HCT116 (cell line): Measurements from ENCODE around the gene CT47C1. TPM values are rescaled to one million over a fixed set of nuclear protein-coding genes. Genes with fewer than 3 reads are reported as not detected.

Source experiments
- ATAC-seq: fragments of 200-7000 bp; cut with Tn5 transposase; 2 replicates; pipeline ENCODE4 v1.9.1; 2020; ENCODE audit warnings: mild to moderate bottlenecking, moderate library complexity
- Bru-seq: library from RNA; stranded (reverse); fragments of 400-500 nt; gene quantifications from one replicate; lab custom pipeline; 2021; lab: Mats Ljungman, UMichigan
- BruChase-seq, 2 experiments: library from RNA; stranded (reverse); fragments of 400-500 nt; gene quantifications; one replicate each; lab custom pipeline; 2021; lab: Mats Ljungman, UMichigan
- BruUV-seq: library from RNA; stranded (reverse); fragments of 400-500 nt; replicated peaks from 2 replicates; lab custom pipeline; 2021; lab: Mats Ljungman, UMichigan
- CTCF ChIA-PET: fragments of 300-600 bp; sonication (Branson Sonifier 250); formaldehyde crosslinking; loops from one replicate; lab custom pipeline; 2021; ENCODE audit warnings: antibody characterized with exemption; lab: Charles Lee
- POLR2A ChIA-PET: fragments of 300-600, 350-600 bp; sonication (Branson Sonifier 250); formaldehyde crosslinking; loops from one replicate; lab custom pipeline; 2021; ENCODE audit warnings: antibody characterized with exemption; lab: Charles Lee
- RAD21 ChIA-PET, 2 experiments: fragments of 300-600 bp; sonication (Branson Sonifier 250); formaldehyde crosslinking; loops; one replicate each; lab custom pipeline; 2023; ENCODE audit warnings: low total read pairs in 2 of 2; ENCODE audit not compliant: uncharacterized antibody in 2 of 2, unreplicated experiment in 2 of 2, low non-redundant PET in 1 of 2; lab: Charles Lee
- DNase-seq: peaks from one replicate; pipeline ENCODE4 v3.0.0-alpha.2; 2010; ENCODE audit warnings: low read depth, low spot score
- H2AFZ ChIP-seq: fragments of 200-600 bp; shearing (Covaris generic), sonication (generic); 2 replicates; pipeline ENCODE4 v1.6.1; 2017; ENCODE audit warnings: low read depth, mixed run types, mixed read lengths, antibody characterized with exemption, low read length; ENCODE audit not compliant: poor library complexity, severe bottlenecking
- H3K27ac ChIP-seq: 2 replicates; pipeline ENCODE4 v1.5.1; 2012; ENCODE audit warnings: low read depth, low read length
- H3K27me3 ChIP-seq: fragments of 200-600 bp; sonication (generic); 2 replicates; pipeline ENCODE4 v1.6.1; 2016; ENCODE audit warnings: mixed run types, low read length, mixed read lengths; ENCODE audit not compliant: insufficient read depth
- H3K36me3 ChIP-seq, 2 experiments: fragments of 200-500 bp in 1 of 2; fragments of 200-600 bp in 1 of 2; sonication (Bioruptor generic) in 1 of 2; sonication (generic) in 1 of 2; 2 replicates each; pipeline versions ENCODE4 v1.5.1 to v1.6.1; 2014 to 2016; ENCODE audit warnings: low read length in 2 of 2, inconsistent platforms in 1 of 2, mixed read lengths in 1 of 2, mixed run types in 1 of 2; ENCODE audit not compliant: insufficient read depth in 2 of 2, control insufficient read depth in 1 of 2
- H3K4me1 ChIP-seq, 2 experiments: fragments of 200-600 bp in 1 of 2; sonication (generic) in 1 of 2; 2 replicates each; pipeline versions ENCODE4 v1.5.1 to v1.6.1; 2012 to 2017; ENCODE audit warnings: low read length in 2 of 2, inconsistent platforms in 1 of 2, mild to moderate bottlenecking in 1 of 2, mixed read lengths in 1 of 2, mixed run types in 1 of 2, moderate library complexity in 1 of 2; ENCODE audit not compliant: insufficient read depth in 2 of 2, control insufficient read depth in 1 of 2
- H3K4me2 ChIP-seq: fragments of 200-600 bp; sonication (generic); 2 replicates; pipeline ENCODE4 v1.6.1; 2017; ENCODE audit warnings: mixed run types, low read length, mixed read lengths
- H3K4me3 ChIP-seq, 2 experiments: fragments of 200-600 bp in 1 of 2; sonication (generic) in 1 of 2; replicated peaks in 1 of 2; 2 replicates each; pipeline ENCODE4 v1.5.1; 2011 to 2016; ENCODE audit warnings: low read length in 2 of 2, control low read depth in 1 of 2, low read depth in 1 of 2, mild to moderate bottlenecking in 1 of 2, mixed read lengths in 1 of 2, mixed run types in 1 of 2
- H3K79me2 ChIP-seq: fragments of 200-600 bp; sonication (generic); 2 replicates; pipeline ENCODE4 v1.6.1; 2017; ENCODE audit warnings: mild to moderate bottlenecking, mixed run types, low read length, moderate library complexity, mixed read lengths; ENCODE audit not compliant: insufficient read depth
- H3K9ac ChIP-seq: fragments of 200-600 bp; sonication (generic); 2 replicates; pipeline ENCODE4 v1.6.1; 2016; ENCODE audit warnings: low read length, mixed read lengths
- H3K9me2 ChIP-seq: fragments of 200-600 bp; sonication (generic), shearing (Covaris generic); 2 replicates; pipeline ENCODE4 v1.6.1; 2017; ENCODE audit warnings: mixed run types, mild to moderate bottlenecking, moderate library complexity; ENCODE audit not compliant: insufficient read depth
- H3K9me3 ChIP-seq, 2 experiments: fragments of 200-500 bp in 1 of 2; fragments of 200-600 bp in 1 of 2; sonication (Bioruptor generic) in 1 of 2; sonication (generic) in 1 of 2; 2 replicates each; pipeline ENCODE4 v1.6.1; 2014 to 2017; ENCODE audit warnings: low read length in 2 of 2, mixed read lengths in 2 of 2, inconsistent platforms in 1 of 2, low read depth in 1 of 2, mild to moderate bottlenecking in 1 of 2, mixed run types in 1 of 2, moderate library complexity in 1 of 2; ENCODE audit not compliant: control insufficient read depth in 1 of 2, insufficient read depth in 1 of 2
- H4K20me1 ChIP-seq: fragments of 200-600 bp; sonication (generic), shearing (Covaris generic); 2 replicates; pipeline ENCODE4 v1.6.1; 2017; ENCODE audit warnings: mixed run types, mild to moderate bottlenecking, moderate library complexity; ENCODE audit not compliant: insufficient read depth
- ATF3 ChIP-seq: IDR thresholded peaks from 2 replicates; pipeline ENCODE4 v1.6.1; 2012
- CBX3 ChIP-seq: IDR thresholded peaks from 2 replicates; pipeline ENCODE4 v1.6.1; 2012; ENCODE audit warnings: low read depth
- CTCF ChIP-seq, 3 experiments: fragments of 200-600 bp in 1 of 3; sonication (generic) in 1 of 3; IDR thresholded peaks in 2 of 3; conservative IDR thresholded peaks in 1 of 3; 2 replicates each; pipeline ENCODE4 v1.5.1; 2012 to 2017; ENCODE audit warnings: low read depth in 2 of 3, low read length in 2 of 3, antibody characterized with exemption in 1 of 3, borderline replicate concordance in 1 of 3, control low read depth in 1 of 3, mild to moderate bottlenecking in 1 of 3, mixed read lengths in 1 of 3, mixed run types in 1 of 3, moderate library complexity in 1 of 3; ENCODE audit not compliant: insufficient read depth in 1 of 3
- EGR1 ChIP-seq: IDR thresholded peaks from 2 replicates; pipeline ENCODE4 v1.6.1; 2012; ENCODE audit warnings: low read depth
- ELF1 ChIP-seq: IDR thresholded peaks from 2 replicates; pipeline ENCODE4 v1.6.1; 2012; ENCODE audit warnings: low read depth, borderline replicate concordance
- EZH2 ChIP-seq: fragments of 200-600 bp; sonication (generic); IDR thresholded peaks from 2 replicates; pipeline ENCODE4 v1.6.1; 2017; ENCODE audit warnings: antibody characterized with exemption, mixed run types
- EZH2phosphoT487 ChIP-seq: fragments of 200-600 bp; IDR thresholded peaks from 2 replicates; pipeline ENCODE4 v1.6.1; 2018; ENCODE audit warnings: antibody characterized with exemption, borderline replicate concordance
- FOSL1 ChIP-seq: IDR thresholded peaks from 2 replicates; pipeline ENCODE4 v1.6.1; 2012; ENCODE audit warnings: low read depth
- JUND ChIP-seq: IDR thresholded peaks from 2 replicates; pipeline ENCODE4 v1.6.1; 2012
- REST ChIP-seq: IDR thresholded peaks from 2 replicates; pipeline ENCODE4 v1.6.1; 2012; ENCODE audit warnings: low read depth
- SIN3A ChIP-seq: IDR thresholded peaks from 2 replicates; pipeline ENCODE4 v1.6.1; 2012; ENCODE audit warnings: low read depth
- SP1 ChIP-seq: IDR thresholded peaks from 2 replicates; pipeline ENCODE4 v1.6.1; 2012; ENCODE audit warnings: low read depth
- SRF ChIP-seq: IDR thresholded peaks from 2 replicates; pipeline ENCODE4 v1.6.1; 2012; ENCODE audit warnings: low read depth
- TCF7L2 ChIP-seq: IDR thresholded peaks from 2 replicates; pipeline ENCODE4 v1.7.0; 2011; ENCODE audit warnings: borderline replicate concordance, inconsistent platforms; ENCODE audit not compliant: insufficient read depth, insufficient read length; ENCODE audit errors: extremely low read depth
- ZFX ChIP-seq: fragments of 450-650 bp; IDR thresholded peaks from 2 replicates; pipeline ENCODE4 v1.6.1; 2017
- ZNF274 ChIP-seq: fragments of 200-500 bp; sonication (Bioruptor generic); IDR thresholded peaks from 2 replicates; pipeline ENCODE4 v1.6.1; 2014; ENCODE audit warnings: mild to moderate bottlenecking, low read depth, low read length, inconsistent platforms
- intact Hi-C: fragments of 100-400 bp; cut with micrococcal nuclease; formaldehyde crosslinking; loops from 2 replicates; pipeline ENCODE4 v1.10.0; 2022
- long read RNA-seq: library from polyadenylated mRNA; unstranded; transcript quantifications from one replicate; pipeline ENCODE4 v2.0.0, GENCODE V29; 2021; ENCODE audit not compliant: unreplicated experiment
- polyA plus RNA-seq: library from polyadenylated mRNA; unstranded; fragments of >200 nt; gene quantifications from 2 replicates; pipeline ENCODE4 v1.2.1, GENCODE V29; 2012; ENCODE audit warnings: missing spikeins
- total RNA-seq: library from RNA; stranded (reverse); gene quantifications from one replicate; pipeline ENCODE4 v1.2.1, GENCODE V29; 2021; ENCODE audit not compliant: unreplicated experiment

CT47C1 gene
- not detected for total RNA-seq
- not detected in 2 replicates for polyA plus RNA-seq
- not detected for Bru-seq, nascent RNA
- not detected for BruChase-seq, experiment 1, labeled RNA remaining after a 6-hour chase
- not detected for BruChase-seq, experiment 2, labeled RNA remaining after a 2-hour chase
- long read RNA-seq, result 0 reads

GRCh38 chrX:119072744-119073143, at the start of gene CT47C1:
TSS of gene CT47C1 (plus strand) at chrX:119072993. CDS start at chrX:119073226, 233 bp downstream.
- ChIA-PET RAD21 (no interaction called here), POLR2A (no interaction called here), CTCF (no interaction called here)
- no peak within 1 kb of the TSS for H3K4me2 ChIP-seq
- no peak for DNase-seq
- H3K4me3 ChIP-seq, result no peak within 1 kb of the TSS
- no peaks in the 10 kb centered on the region for H3K79me2 ChIP-seq
- H3K36me3 ChIP-seq, result no peaks in the 10 kb centered on the region
- no peak within 1 kb of the TSS for H3K27ac ChIP-seq
- TF ChIP-seq EGR1 (no peak), ATF3 (no peak)
- H3K9me3 ChIP-seq, result no peaks in the 10 kb centered on the region
- no peak within 1 kb of the TSS for H2AFZ ChIP-seq
- no peaks in the 10 kb centered on the region for H4K20me1 ChIP-seq
- no peak for ATAC-seq
- H3K4me1 ChIP-seq, result no peaks in the 10 kb centered on the region
- no TSS peak for BruUV-seq
- no peaks in the 10 kb centered on the region for H3K27me3 ChIP-seq
- no peaks in the 10 kb centered on the region for H3K9me2 ChIP-seq
- intact Hi-C loops, result no loop called here
- H3K9ac ChIP-seq, result no peak within 1 kb of the TSS

GRCh38 chrX:119025900-119026299, 46.9 kb upstream of the CT47C1 start:
- H2AFZ ChIP-seq, result no peak overlapping the region
- no peak for DNase-seq
- H3K9me2 ChIP-seq, result no peaks in the 10 kb centered on the region
- BruUV-seq, result no TSS peak
- no peaks in the 10 kb centered on the region for H3K9me3 ChIP-seq
- RAD21 ChIA-PET, result no interaction called here
- no peaks in the 10 kb centered on the region for H4K20me1 ChIP-seq
- no peaks in the 10 kb centered on the region for H3K4me1 ChIP-seq
- H3K27me3 ChIP-seq, result no peaks in the 10 kb centered on the region
- no peak overlapping the region for H3K9ac ChIP-seq
- intact Hi-C loops, result no loop called here
- H3K36me3 ChIP-seq, result no peaks in the 10 kb centered on the region
- H3K79me2 ChIP-seq, result no peaks in the 10 kb centered on the region
- CTCF ChIA-PET, result no interaction called here
- H3K27ac ChIP-seq, result no peak overlapping the region
- no peak overlapping the region for H3K4me3 ChIP-seq
- POLR2A ChIA-PET, result no interaction called here
- ATAC-seq, result no peak
- no peak overlapping the region for H3K4me2 ChIP-seq
- no peak for TF ChIP-seq ELF1
- TF ChIP-seq CTCF (IDR thresholded peaks at IDR 0.05 in 2 of 3, conservative IDR thresholded peaks at IDR 0.05 in 1 of 3; ENCODE audit: borderline replicate concordance in 1 of 3, insufficient read depth in 1 of 3, low read depth in 2 of 3, low read length in 2 of 3), result no peak
- no peak for TF ChIP-seq CBX3
- no peak for TF ChIP-seq SRF
- no peak for TF ChIP-seq SP1
- no peak for TF ChIP-seq FOSL1
- no peak for TF ChIP-seq ATF3
- no peak for TF ChIP-seq JUND
- TF ChIP-seq TCF7L2, result no peak
- no peak for TF ChIP-seq EZH2
- TF ChIP-seq EZH2phosphoT487, result no peak
- no peak for TF ChIP-seq ZFX
- TF ChIP-seq REST, result no peak
- no peak for TF ChIP-seq ZNF274
- TF ChIP-seq SIN3A, result no peak
